A549 treated with GW870086 at 1 μM for 4 hours (cell line): ENCODE data around the gene NONO. TPM values are rescaled to one million over a fixed set of nuclear protein-coding genes. Genes with fewer than 3 reads are reported as not detected.

Experiments
- total RNA-seq: library from RNA; stranded (reverse); fragments of 200-300 nt; extraction: Qiagen RNA extraction; gene quantifications from 5 replicates; pipeline ENCODE4 v1.2.3, GENCODE V29; 2022; ENCODE audit warnings: low read depth

NONO gene, protein sequence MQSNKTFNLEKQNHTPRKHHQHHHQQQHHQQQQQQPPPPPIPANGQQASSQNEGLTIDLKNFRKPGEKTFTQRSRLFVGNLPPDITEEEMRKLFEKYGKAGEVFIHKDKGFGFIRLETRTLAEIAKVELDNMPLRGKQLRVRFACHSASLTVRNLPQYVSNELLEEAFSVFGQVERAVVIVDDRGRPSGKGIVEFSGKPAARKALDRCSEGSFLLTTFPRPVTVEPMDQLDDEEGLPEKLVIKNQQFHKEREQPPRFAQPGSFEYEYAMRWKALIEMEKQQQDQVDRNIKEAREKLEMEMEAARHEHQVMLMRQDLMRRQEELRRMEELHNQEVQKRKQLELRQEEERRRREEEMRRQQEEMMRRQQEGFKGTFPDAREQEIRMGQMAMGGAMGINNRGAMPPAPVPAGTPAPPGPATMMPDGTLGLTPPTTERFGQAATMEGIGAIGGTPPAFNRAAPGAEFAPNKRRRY
- total RNA-seq: 303 to 378 TPM (median 343 TPM) in 5 replicates

DNA sequence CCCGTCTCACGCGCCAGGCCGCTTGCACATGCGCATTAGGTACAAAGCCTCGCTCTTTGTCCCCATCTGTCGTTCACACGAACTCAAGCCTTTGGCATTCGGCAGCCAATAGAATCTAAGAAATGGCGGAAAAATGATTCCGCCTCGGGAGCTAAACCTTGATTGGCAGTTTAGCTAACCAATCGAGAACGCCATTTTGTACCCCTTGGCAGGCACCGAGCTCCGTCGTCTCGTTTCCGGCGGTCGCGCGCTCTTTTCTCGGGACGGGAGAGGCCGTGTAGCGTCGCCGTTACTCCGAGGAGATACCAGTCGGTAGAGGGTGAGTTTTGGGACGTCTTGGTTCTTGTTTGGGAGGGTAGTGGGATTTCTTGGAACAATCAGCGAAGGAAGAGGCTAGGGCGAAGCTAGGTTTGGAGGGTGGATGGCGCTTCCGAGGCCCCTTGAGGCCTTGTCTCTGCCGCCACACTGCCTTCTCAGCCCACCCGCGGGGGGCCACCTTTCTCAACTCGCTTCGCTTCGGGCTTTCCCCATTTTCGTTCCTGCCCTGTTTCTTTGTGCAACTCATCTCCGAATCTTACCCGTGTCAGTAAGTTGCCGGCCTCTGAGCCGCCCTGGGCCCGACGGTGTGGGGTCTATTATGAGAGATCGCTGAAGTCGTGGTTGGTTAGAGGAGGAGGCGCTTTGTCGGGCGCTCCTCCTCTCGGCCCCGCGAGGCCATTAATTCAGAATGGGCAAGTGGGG is at the start of gene NONO:
NONO (plus strand) TSS at position 233 of the 741 bp plus-strand sequence. CDS start 7,003 bp downstream, outside the sequence.

DNA sequence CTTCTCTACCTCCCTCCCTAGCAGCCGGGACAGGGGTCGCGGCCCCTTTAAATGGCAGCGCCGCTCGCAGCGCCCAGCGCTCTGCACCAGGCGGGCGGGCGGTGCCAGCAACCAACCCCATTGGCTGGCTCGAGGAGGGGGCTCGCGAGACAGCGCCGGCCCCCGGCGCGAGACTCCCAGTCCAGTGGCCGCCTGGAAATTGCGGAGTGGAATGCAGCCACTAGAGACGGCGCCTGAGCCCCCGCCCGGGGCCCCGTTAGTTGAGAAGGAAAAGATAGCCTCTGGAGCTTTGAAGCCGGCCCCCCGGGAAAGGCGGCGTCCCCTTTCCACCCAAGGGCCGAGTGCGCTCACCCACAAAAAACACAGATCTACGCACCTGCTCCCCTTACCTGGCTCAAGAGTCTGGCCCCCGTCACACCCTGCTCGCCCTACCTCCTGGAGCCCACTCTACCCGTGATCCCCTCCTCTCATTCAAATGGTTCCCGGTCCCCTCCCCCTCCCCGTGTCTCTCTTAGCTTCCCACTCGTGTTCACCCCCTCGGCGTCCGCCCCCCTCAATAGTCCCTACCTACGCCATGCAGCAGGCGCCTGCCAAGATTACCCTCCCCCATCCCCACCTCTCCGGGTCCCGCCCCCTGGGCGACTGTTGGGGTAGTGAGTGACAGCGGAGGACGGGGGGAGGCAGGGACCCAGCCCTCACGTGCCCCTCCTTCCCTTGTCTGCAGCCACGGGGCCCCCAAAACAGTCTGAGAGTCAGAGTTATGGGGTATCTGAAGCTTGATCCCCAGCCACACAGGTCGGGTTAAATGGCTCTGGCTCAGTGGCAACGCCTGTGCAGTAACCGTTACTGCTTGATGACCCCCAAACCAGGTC is 29.1 kb upstream of the NONO start, which contains the start of gene ZMYM3:
ZMYM3 (minus strand) TSS at position 49 of the 872 bp plus-strand sequence. CDS start 885 bp downstream, outside the sequence.

DNA sequence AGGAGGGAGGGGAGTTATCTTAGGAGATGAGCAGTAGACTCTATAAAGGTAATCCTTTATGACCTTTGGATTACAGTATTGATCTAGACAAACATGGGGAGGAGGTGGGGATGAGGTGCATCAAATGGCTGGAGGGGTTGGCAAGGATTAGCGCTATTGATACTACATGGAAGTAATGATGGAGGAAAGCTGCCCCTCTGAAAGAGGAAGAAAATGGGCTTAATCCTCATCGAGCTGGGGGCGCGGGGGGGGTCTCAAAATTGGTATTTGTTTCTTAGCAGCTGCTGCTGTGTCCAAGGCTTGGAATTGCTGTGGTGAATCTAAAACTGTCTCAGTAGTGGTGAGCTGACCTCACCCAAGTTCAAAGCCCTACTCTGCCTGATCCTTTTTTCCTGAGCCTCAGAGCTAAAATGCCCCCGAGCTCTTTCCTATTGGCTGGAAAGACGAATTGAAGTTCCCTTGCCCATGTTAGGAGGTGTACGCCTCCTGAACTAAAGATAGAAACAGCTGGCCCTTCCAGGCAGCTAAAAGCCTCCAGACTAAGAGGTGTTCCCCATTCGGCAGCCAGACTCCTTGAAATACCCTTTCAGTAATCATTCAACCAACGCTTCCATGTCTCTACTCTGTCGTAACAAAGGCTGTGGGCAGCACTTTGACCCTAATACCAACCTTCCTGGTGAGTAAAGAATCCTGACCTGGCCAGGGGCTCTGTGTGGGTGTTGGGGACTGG is 17.9 kb downstream of the NONO start, which contains the start of gene ITGB1BP2:
ITGB1BP2 (plus strand) TSS at position 556 of the 730 bp plus-strand sequence; CDS start at position 613, 57 bp downstream.

Other genes starting within 250 kb of the NONO start
- gene SNX12, start 215.3 kb upstream of the NONO start, total RNA-seq: 69.4 to 77.8 TPM (median 74.9 TPM) in 5 replicates
- 1.1 to 1.4 TPM (median 1.2 TPM) in 5 replicates for gene FOXO4, start 187.8 kb upstream of the NONO start, total RNA-seq
- not detected in 5 replicates for gene CXorf65, start 176.9 kb upstream of the NONO start, total RNA-seq
- gene IL2RG, start 172.1 kb upstream of the NONO start, total RNA-seq: 0.15 to 0.49 TPM (median 0.23 TPM) in 5 replicates
- 8.5 to 13.1 TPM (median 10.1 TPM) in 5 replicates for gene MED12, start 165.0 kb upstream of the NONO start, total RNA-seq
- 0.70 to 1.2 TPM (median 1.00 TPM) in 5 replicates for gene NLGN3, start 138.8 kb upstream of the NONO start, total RNA-seq
- 0.12 to 0.13 TPM in 2 of 5 replicates, not detected in the others for gene GJB1, start 60.4 kb upstream of the NONO start, total RNA-seq
- 10.1 to 13.6 TPM (median 12.1 TPM) in 5 replicates for gene ZMYM3, start 29.5 kb upstream of the NONO start, total RNA-seq
- 0.81 to 1.2 TPM (median 0.88 TPM) in 5 replicates for gene ITGB1BP2, start 18.1 kb downstream of the NONO start, total RNA-seq
- gene TAF1, start 82.7 kb downstream of the NONO start, total RNA-seq: 11.9 to 18.0 TPM (median 15.8 TPM) in 5 replicates
- 24.6 to 41.6 TPM (median 38.8 TPM) in 5 replicates for gene OGT, start 249.5 kb downstream of the NONO start, total RNA-seq